ENCODE data around the gene WNK3.

Gene WNK3

GRCh38 chrX:54157561-54157960 is 200.3 kb downstream of the WNK3 start:
- no peak for DNase-seq

Data from fibroblast of upper back skin (primary cell).